GM23248 (cell line): ENCODE measurements around the gene COX17.

ENCODE experiments used
- EZH2 ChIP-seq: fragments of 200-600 bp; sonication (generic); IDR thresholded peaks from 2 replicates; pipeline ENCODE4 v1.6.1; 2018; ENCODE audit warnings: antibody characterized with exemption, mild to moderate bottlenecking; ENCODE audit not compliant: insufficient read depth, poor library complexity, severe bottlenecking
- EZH2phosphoT487 ChIP-seq: fragments of 200-600 bp; sonication (generic); IDR thresholded peaks from 2 replicates; pipeline ENCODE4 v1.6.1; 2018; ENCODE audit warnings: antibody characterized with exemption, moderate library complexity, mild to moderate bottlenecking, low read depth; ENCODE audit not compliant: insufficient read depth

DNA sequence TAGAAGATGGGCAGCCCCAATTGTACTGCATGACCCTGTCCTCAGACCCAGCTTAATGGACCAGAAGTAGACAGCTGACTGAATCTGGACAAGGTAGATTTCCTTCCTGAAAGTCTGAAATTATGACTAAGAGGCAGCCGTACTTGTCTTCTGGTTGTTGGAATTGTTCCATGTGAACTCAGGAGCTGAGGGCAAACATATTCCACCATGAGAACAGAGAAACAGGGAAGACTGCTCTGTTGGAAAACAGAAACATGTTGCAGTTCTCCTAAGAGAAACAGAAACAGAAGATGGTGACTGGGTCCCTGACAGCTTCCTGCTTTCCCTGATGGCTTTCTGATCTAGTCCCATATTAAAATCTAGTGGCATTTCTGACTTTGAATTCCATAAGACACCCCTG is 41.0 kb downstream of the COX17 start:
- TF ChIP-seq EZH2, result no peak
- no peak for TF ChIP-seq EZH2phosphoT487
